HG03196 (cell line): Measurements from ENCODE around the gene HNRNPA2B1.
"Not testable (repeated sequence)": the region's sequence is repeated elsewhere in the genome, so short reads cannot be mapped to it uniquely, and the experiment has no call there.

Experiments
- ATAC-seq: cut with Tn5 transposase; IDR thresholded peaks from one replicate; pipeline ENCODE4 v1.9.1; 2021; ENCODE audit not compliant: unreplicated experiment

Gene HNRNPA2B1

GRCh38 chr7:26185131-26185843 lies 15.3 kb downstream of the HNRNPA2B1 start:
- ATAC-seq = no peak

GRCh38 chr7:26184281-26185101 lies 16.1 kb downstream of the HNRNPA2B1 start:
- not testable (repeated sequence) for ATAC-seq

- no peak for ATAC-seq
Measured at GRCh38 chr7:26183545-26184280, 16.8 kb downstream of the HNRNPA2B1 start.

DNA sequence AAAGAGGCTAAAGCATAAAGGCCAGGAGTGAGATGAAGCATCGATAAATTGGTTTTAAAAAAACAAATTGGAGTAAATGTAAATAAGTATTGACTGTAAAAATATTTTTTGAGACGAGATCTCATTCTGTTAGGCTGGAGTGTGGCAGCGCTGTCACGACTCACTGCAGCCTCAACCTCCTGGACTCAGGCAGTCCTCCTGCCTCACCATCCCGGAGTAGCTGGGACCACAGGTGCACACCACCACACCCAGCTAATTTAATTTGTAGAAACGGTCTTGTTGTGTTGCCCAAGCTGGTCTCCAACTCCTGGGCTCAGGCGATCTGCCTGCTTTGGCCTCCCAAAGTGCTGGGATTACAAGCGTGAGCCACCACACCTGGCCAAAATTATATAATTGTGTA lies 17.8 kb downstream of the HNRNPA2B1 start:
- ATAC-seq = no peak

- no peak for ATAC-seq
Measured at GRCh38 chr7:26182283-26182682, 18.3 kb downstream of the HNRNPA2B1 start.

DNA sequence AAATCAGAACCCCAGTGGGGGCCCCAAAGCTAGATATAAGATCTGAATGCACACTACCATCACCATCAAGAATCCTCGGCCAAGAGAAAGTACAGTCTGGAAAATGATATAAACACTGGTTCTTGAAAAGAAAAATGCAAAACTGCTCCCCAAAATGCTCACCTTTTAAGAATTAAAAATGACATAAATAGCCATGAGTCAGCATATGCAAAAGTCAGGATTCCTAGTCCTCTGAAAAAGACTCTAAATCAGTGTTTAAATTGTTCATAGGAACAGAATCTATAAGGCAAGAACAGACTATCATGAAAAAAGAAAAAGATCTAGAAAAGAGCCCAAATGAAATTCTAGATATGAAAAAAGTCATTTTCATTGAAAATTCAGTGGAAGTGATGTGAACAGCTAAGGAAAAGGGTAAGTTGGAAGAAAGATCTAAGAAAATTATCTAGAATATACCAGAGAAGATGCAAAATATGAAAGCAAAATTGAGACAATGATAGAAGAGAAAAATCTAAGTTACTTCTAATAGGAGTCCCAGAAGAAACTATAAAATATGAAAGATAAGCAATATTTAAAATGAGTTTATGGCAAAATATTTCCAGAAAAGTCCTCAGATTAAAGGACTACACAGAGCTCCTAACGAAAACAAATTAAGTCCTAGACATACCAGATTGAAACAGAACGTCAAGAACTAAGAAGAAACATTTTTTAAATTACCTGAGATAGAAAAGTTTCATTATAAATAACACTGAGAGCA lies 18.9 kb downstream of the HNRNPA2B1 start:
- ATAC-seq = no peak

DNA sequence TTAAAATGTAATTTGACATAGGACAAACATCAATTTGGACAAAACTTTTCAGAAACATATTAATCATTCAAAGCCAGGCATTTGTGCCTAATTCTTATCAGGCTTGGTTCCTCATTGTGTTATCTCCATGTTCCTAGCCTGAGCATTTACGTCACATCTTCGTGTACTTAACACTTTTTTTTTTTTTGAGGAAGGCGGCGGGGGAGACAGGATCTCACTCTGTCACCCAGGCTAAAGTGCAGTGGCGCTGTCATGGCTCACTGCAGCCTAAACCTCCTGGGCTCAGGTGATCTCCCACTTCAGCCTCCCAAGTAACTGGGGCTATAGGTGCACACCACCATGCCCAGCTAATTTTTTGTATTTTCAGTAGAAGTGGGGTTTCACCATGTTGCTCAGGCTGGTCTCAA lies 19.8 kb downstream of the HNRNPA2B1 start:
- no peak for ATAC-seq

GRCh38 chr7:26179826-26180497 lies 20.6 kb downstream of the HNRNPA2B1 start:
- no peak for ATAC-seq

DNA sequence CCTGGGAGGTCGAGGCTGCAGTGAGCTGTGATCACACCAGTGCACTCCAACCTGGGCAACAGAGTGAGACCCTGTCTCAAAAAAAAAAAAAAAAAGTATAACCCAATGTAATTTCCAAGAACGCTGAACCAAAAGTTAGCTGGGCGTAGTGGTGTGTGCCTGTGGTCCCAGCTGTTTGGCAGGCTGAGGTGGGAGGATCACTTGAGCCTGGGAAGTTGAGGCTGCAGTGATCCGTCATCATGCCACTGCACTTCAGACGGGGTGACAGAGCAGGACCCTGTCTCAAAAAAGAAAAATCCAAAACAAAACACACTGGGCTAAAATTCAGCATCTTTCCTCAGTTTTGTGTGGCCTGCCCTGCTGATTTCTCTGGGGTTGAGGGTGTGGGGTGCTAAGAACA lies 21.1 kb downstream of the HNRNPA2B1 start:
- ATAC-seq = no peak

DNA sequence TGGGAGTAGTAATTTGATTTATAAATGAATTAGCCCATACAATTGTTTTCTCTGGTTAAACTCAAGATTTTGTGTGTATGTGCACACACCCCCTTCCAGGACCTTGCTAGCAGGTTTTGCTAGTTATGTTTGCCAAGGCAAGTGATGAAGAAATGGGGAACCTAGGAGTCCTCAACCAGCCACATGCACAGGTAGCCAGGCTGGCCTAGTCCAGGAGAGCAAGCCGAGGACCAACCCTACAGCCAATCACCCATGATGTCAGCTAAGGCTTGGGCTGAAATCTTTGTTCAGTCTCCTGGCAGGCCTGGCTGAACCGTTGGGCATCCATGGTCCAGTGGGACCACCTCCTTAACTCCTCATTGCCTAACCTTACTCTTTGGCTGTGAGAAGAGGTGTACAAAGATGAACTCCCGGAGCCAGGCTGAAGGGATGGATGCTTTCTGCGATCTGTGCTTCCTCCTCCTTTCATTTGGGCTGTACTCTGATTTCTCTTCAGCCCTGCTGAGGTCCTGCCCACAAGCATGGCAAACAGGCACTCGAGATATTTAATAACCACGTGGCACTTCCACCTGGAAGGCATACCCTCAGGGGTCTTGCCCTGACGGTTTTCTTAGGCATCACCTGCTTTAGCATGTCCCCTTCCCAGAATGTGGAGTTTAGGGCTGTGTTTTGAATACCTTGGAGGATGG lies 22.1 kb downstream of the HNRNPA2B1 start:
- ATAC-seq = no peak

GRCh38 chr7:26177269-26177668 lies 23.3 kb downstream of the HNRNPA2B1 start:
- ATAC-seq = not testable (repeated sequence)

GRCh38 chr7:26176696-26177095 lies 23.9 kb downstream of the HNRNPA2B1 start:
- ATAC-seq = not testable (repeated sequence)

GRCh38 chr7:26175903-26176302 lies 24.6 kb downstream of the HNRNPA2B1 start:
- not testable (repeated sequence) for ATAC-seq

DNA sequence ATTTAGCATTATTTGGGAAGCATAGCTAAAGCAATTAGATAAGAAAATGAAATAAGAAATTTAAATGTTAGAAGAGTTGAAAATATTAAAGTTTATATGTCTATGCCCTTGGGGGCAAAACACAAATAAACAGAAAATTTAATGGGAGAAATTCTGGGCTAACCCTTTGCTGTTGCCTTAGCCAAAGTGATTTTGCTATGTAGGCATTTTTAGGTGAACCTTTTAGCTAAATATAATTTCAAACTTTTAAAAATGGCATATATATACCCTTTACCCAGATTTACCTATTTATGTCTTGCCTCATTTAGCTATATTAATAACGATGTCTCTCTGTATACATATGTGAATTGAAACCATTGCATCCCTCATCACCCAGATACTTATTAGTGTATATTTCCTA lies 28.5 kb downstream of the HNRNPA2B1 start:
- ATAC-seq = no peak

DNA sequence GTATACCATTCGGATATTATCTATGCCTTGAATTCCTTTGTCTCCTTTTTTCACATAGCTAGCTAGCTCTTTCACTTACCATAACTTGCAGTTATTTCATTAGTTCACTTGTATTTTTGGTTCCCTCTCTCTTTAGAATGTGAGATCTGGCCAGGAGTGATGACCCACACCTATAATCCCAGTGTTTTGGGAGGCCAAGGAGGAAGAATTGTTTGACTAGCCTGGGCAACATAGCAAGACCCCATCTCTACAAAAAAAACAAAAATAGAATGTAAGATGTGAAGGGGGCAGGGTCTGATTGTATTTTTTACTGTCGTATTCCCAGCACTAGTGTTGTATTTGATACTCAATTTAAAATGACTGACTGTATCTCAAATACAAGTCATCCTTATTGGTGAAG lies 28.9 kb downstream of the HNRNPA2B1 start:
- no peak for ATAC-seq

- no peak for ATAC-seq
Measured at GRCh38 chr7:26170663-26171062, 29.9 kb downstream of the HNRNPA2B1 start.

DNA sequence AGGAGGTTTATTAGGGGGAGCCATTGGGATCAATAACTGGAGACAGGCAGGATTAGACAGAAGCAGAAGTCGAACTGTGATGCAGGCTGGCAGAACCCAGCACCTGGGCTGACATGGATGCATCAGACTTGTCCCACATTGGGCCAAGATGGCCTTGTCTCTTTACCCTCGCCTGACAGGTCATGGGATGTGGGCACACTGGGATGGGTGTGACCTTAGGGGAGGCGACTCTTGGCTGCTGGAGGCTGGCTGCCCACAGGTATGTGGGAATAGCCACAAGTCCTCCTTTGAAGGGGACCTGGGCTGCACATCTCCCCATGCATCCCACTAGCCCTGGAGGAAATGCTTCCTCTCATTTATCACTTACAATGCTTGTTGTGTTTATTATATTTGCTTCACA lies 31.3 kb downstream of the HNRNPA2B1 start:
- no peak for ATAC-seq

DNA sequence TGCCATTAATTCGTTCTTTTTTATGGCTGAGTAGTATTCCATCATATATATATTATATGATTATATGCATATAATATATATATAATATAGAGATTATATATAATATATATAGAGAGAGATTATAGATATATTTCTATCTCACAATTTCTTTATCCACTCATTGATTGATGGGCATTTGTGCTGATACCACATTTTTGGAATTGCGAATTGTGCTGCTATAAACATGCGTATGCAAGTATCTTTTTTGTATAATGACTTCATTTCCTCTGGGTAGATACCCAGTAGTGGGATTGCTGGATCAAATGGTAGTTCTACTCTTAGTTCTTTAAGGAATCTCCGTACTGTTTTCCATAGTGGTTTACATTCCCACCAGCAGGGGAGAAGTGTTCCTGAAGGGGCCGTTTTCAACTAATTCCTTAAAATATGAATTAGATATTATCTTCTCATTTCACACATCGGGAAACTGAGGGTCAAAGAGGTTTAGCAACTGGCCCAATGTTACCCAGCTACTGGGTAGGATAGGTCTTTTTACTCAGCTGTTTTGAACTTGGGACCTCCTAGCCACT lies 32.0 kb downstream of the HNRNPA2B1 start:
- no peak for ATAC-seq

- ATAC-seq = peak; percentile 90
Measured at GRCh38 chr7:26167303-26167934, 33.1 kb downstream of the HNRNPA2B1 start.
